ENCODE data around the gene SGCE. TPM values are rescaled to one million over a fixed set of nuclear protein-coding genes. Genes with fewer than 3 reads are reported as not detected.

SGCE gene
- total and polyA plus RNA-seq, 3 experiments from 2014 or later, result 0.70 to 2.2 (median 0.82) TPM

DNA sequence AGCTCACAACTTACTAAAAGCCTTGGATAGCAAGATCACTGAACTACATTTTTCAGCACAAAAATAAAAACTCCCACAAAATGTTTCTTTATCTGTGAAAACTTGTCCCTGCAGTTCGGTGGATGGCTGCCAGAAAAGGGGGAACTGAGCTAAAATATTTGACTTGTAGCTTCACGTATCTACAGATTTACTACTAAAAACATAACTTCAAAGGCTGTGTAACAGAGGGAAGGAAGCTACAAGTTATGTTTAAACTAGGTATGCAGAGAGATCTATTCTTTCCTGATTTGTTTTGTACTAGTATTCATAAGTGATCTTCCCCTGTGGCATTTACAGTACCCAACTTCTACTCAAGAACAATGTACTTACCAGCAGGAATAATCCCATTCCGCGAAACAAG, 25.1 kb downstream of the SGCE start:
- Mint-ChIP-seq H3K4me3 (no peak overlapping the region), H3K27ac (no peak overlapping the region), H3K27me3 (peaks cover 0 to 13% of the 10 kb centered on the region in 2 donors), H3K9me3 (no peaks in the 10 kb centered on the region), H3K4me1 (no peaks in the 10 kb centered on the region), H3K36me3 (no peaks in the 10 kb centered on the region)
- DNase-seq, result no peak
- Histone ChIP-seq H3K4me3 (ENCODE audit: low read length) (no peak overlapping the region), H3K4me1 (ENCODE audit: insufficient read depth, low read length) (no peaks in the 10 kb centered on the region), H3K36me3 (ENCODE audit: insufficient read depth, low read length) (no peaks in the 10 kb centered on the region), H3K27ac (ENCODE audit: low read depth, low read length) (no peak overlapping the region), H3K9me3 (ENCODE audit: low read length) (no peaks in the 10 kb centered on the region), H3K27me3 (ENCODE audit: insufficient read depth, low read length, poor library complexity, severe bottlenecking) (no peaks in the 10 kb centered on the region)
- POLR2A ChIA-PET, result no interaction called here
- CTCF ChIA-PET, result no interaction called here

DNA sequence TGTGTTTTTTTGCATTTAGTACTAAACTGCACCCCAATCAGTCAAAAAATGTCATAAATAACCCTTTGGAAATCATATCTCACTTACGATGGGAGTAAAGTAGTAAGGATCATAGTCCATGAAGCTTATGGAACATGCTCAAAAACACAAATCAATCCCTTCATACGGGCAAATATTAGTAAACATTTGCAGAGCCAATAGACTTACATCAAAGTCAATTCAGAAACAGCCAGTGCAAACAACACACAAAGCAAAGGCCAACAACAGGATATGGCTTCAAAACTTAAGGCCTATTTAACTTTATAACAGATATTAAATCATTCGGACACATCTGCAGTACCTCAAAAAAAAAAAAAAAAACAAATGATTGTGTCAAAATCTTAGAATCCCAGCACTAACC, 32.1 kb downstream of the SGCE start:
- Histone ChIP-seq H3K9me3 (ENCODE audit: low read length) (no peaks in the 10 kb centered on the region), H3K36me3 (ENCODE audit: insufficient read depth, low read length) (no peaks in the 10 kb centered on the region), H3K4me3 (ENCODE audit: low read length) (no peak overlapping the region), H3K4me1 (ENCODE audit: insufficient read depth, low read length) (no peaks in the 10 kb centered on the region), H3K27me3 (ENCODE audit: insufficient read depth, low read length, poor library complexity, severe bottlenecking) (no peaks in the 10 kb centered on the region), H3K27ac (ENCODE audit: low read depth, low read length) (no peak overlapping the region)
- no peaks in the 10 kb centered on the region for H3K9me3 Mint-ChIP-seq
- DNase-seq, result no peak
- CTCF ChIA-PET, result no interaction called here
- H3K4me1 Mint-ChIP-seq, result peaks cover 4 to 8% (median 5%) of the 10 kb centered on the region in 3 donors
- H3K27me3 Mint-ChIP-seq, result no peaks in the 10 kb centered on the region
- no peak overlapping the region for H3K4me3 Mint-ChIP-seq
- H3K27ac Mint-ChIP-seq, result no peak overlapping the region
- H3K36me3 Mint-ChIP-seq, result no peaks in the 10 kb centered on the region
- POLR2A ChIA-PET, result no interaction called here

DNA sequence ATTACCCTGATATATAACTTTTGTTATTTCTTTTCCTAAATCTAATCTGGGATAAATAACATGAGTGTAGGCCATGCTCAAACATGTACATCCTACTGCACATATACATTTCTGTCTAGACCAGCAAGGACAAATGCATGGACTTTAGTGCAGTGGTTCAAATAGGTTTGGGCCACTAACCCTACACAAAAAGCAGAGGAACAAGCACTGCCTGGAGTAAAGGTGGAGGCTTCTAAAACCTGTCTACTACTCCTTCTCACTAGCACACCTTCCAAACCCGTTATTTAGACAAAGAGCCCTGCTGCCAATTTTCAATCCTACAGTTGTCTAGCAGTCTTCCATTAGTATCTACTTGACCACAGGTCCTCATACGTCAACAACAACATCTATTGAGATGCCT, 34.8 kb downstream of the SGCE start:
- no peaks in the 10 kb centered on the region for H3K27me3 ChIP-seq (ENCODE audit: insufficient read depth, low read length, poor library complexity, severe bottlenecking)
- H3K36me3 ChIP-seq (ENCODE audit: insufficient read depth, low read length), result no peaks in the 10 kb centered on the region
- no peaks in the 10 kb centered on the region for H3K36me3 Mint-ChIP-seq
- H3K9me3 ChIP-seq (ENCODE audit: low read length), result no peaks in the 10 kb centered on the region
- no peak overlapping the region for H3K4me3 Mint-ChIP-seq
- H3K27ac Mint-ChIP-seq, result no peak overlapping the region
- no peak overlapping the region for H3K27ac ChIP-seq (ENCODE audit: low read depth, low read length)
- no peaks in the 10 kb centered on the region for H3K27me3 Mint-ChIP-seq
- CTCF ChIA-PET, result no interaction called here
- no peaks in the 10 kb centered on the region for H3K9me3 Mint-ChIP-seq
- no peaks in the 10 kb centered on the region for H3K4me1 ChIP-seq (ENCODE audit: insufficient read depth, low read length)
- DNase-seq, result no peak
- POLR2A ChIA-PET, result no interaction called here
- H3K4me3 ChIP-seq (ENCODE audit: low read length), result no peak overlapping the region
- peaks cover 4 to 8% (median 5%) of the 10 kb centered on the region in 3 donors for H3K4me1 Mint-ChIP-seq

DNA sequence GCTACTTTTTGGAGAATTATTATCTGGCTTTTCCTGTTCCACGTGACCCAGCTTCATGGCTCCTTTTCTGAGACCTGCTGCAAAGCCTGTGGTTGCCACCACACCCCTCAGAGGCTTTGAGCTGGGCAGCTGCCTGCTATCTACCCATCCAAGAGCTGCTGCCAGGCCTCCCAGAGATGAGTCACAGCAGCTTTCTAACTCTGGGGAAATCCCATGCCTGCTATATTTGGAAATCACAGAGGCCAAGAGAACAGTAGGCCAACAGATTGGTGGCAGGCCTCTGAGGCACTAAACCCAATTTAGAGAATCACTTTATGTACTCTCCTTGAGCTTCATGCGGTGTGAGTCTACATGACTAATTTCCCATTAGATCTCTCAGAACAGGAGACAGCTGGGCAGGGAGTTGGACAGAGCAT, 35.2 kb downstream of the SGCE start:
- DNase-seq, result peak in 1 of 5 donors; percentile 43
- Histone ChIP-seq H3K9me3 (ENCODE audit: low read length) (no peaks in the 10 kb centered on the region), H3K27me3 (ENCODE audit: insufficient read depth, low read length, poor library complexity, severe bottlenecking) (no peaks in the 10 kb centered on the region), H3K27ac (ENCODE audit: low read depth, low read length) (no peak overlapping the region), H3K4me3 (ENCODE audit: low read length) (no peak overlapping the region), H3K4me1 (ENCODE audit: insufficient read depth, low read length) (no peaks in the 10 kb centered on the region), H3K36me3 (ENCODE audit: insufficient read depth, low read length) (no peaks in the 10 kb centered on the region)
- CTCF ChIA-PET, result no interaction called here
- Mint-ChIP-seq H3K9me3 (no peaks in the 10 kb centered on the region), H3K4me1 (peaks cover 4 to 8% (median 5%) of the 10 kb centered on the region in 3 donors), H3K4me3 (no peak overlapping the region), H3K27ac (no peak overlapping the region), H3K36me3 (no peaks in the 10 kb centered on the region), H3K27me3 (peaks cover 0 to under 1% of the 10 kb centered on the region in 2 donors)
- POLR2A ChIA-PET, result no interaction called here

DNA sequence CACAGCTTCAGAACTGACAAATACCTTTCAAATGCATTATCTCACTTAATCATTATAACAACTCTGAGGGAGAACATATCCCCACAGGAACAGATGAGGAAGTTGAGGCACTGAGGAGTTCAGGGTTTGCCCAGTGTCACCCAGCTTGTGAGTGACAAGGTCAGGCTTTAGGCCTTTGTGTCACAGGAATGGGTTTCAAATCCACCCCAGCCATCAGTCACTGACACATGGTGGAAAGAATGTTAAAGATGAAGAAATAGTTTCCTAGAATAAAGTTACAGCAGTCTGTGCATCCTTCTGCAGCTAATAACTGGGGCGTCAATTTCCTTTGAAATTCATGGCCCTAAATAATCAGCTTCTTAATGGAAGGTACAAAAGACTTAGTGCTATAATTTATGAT, 37.8 kb downstream of the SGCE start:
- Histone ChIP-seq H3K27ac (ENCODE audit: low read depth, low read length) (no peak overlapping the region), H3K9me3 (ENCODE audit: low read length) (no peaks in the 10 kb centered on the region), H3K4me1 (ENCODE audit: insufficient read depth, low read length) (no peaks in the 10 kb centered on the region), H3K36me3 (ENCODE audit: insufficient read depth, low read length) (no peaks in the 10 kb centered on the region), H3K4me3 (ENCODE audit: low read length) (no peak overlapping the region), H3K27me3 (ENCODE audit: insufficient read depth, low read length, poor library complexity, severe bottlenecking) (no peaks in the 10 kb centered on the region)
- Mint-ChIP-seq H3K27ac (no peak overlapping the region), H3K36me3 (no peaks in the 10 kb centered on the region), H3K9me3 (no peaks in the 10 kb centered on the region), H3K27me3 (peaks cover 2 to 6% of the 10 kb centered on the region in 2 donors), H3K4me1 (peaks cover 4 to 8% (median 5%) of the 10 kb centered on the region in 3 donors), H3K4me3 (no peak overlapping the region)
- DNase-seq, result no peak
- POLR2A ChIA-PET, result no interaction called here
- CTCF ChIA-PET, result no interaction called here

DNA sequence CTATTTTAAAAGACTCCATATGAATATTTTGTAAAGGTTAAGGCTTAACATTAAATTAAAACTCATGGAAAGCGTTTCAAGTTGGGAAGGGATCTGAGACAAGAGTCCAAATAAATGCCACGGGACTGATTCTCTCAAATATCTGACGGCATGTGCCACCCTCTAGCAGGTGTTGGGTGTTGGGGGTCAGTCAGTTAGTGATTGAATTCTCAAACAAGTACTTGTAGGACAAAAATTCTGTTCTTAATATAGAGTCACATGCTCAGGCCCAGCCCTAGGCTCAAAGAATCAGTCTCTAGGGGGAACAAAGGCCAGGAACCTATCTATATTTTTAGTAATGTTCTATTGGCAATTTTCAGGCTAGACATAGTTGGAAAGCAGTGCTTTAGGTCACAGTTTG, 39.1 kb downstream of the SGCE start:
- Mint-ChIP-seq H3K9me3 (no peaks in the 10 kb centered on the region), H3K36me3 (no peaks in the 10 kb centered on the region), H3K4me3 (no peak overlapping the region), H3K27ac (no peak overlapping the region), H3K27me3 (peaks cover 4 to 6% of the 10 kb centered on the region in 2 donors), H3K4me1 (peaks cover 4 to 8% (median 5%) of the 10 kb centered on the region in 3 donors)
- Histone ChIP-seq H3K27me3 (ENCODE audit: insufficient read depth, low read length, poor library complexity, severe bottlenecking) (no peaks in the 10 kb centered on the region), H3K27ac (ENCODE audit: low read depth, low read length) (no peak overlapping the region), H3K4me1 (ENCODE audit: insufficient read depth, low read length) (no peaks in the 10 kb centered on the region), H3K9me3 (ENCODE audit: low read length) (no peaks in the 10 kb centered on the region), H3K36me3 (ENCODE audit: insufficient read depth, low read length) (no peaks in the 10 kb centered on the region), H3K4me3 (ENCODE audit: low read length) (no peak overlapping the region)
- no peak for DNase-seq
- ChIA-PET CTCF (no interaction called here), POLR2A (no interaction called here)

DNA sequence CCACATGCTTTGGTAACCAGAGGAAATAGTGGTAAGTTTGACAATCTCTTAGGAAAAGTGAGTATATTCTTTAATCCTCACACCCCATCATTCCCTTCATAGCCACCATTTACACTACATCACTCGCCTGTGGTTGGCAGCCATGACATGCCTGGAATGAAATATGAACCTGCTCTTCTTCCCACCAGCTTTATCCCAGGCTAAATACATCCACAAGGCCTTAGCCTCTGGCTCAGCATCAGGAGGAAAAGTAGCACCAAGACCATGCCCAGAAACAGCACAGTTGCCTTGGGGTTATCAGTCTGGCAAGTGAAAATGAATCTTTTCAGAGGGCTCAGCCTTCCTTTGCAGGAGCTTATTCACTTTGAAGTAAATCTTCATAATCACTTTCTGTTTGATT, 40.3 kb downstream of the SGCE start:
- ChIA-PET POLR2A (no interaction called here), CTCF (no interaction called here)
- no peak overlapping the region for H3K4me3 ChIP-seq (ENCODE audit: low read length)
- Mint-ChIP-seq H3K9me3 (no peaks in the 10 kb centered on the region), H3K27me3 (peaks cover 4 to 6% of the 10 kb centered on the region in 2 donors), H3K4me1 (peaks cover 1 to 2% (median 1%) of the 10 kb centered on the region in 3 donors), H3K4me3 (no peak overlapping the region), H3K36me3 (no peaks in the 10 kb centered on the region), H3K27ac (no peak overlapping the region)
- H3K27ac ChIP-seq (ENCODE audit: low read depth, low read length), result no peak overlapping the region
- no peaks in the 10 kb centered on the region for H3K4me1 ChIP-seq (ENCODE audit: insufficient read depth, low read length)
- H3K9me3 ChIP-seq (ENCODE audit: low read length), result no peaks in the 10 kb centered on the region
- H3K27me3 ChIP-seq (ENCODE audit: insufficient read depth, low read length, poor library complexity, severe bottlenecking), result no peaks in the 10 kb centered on the region
- H3K36me3 ChIP-seq (ENCODE audit: insufficient read depth, low read length), result no peaks in the 10 kb centered on the region
- DNase-seq, result no peak

DNA sequence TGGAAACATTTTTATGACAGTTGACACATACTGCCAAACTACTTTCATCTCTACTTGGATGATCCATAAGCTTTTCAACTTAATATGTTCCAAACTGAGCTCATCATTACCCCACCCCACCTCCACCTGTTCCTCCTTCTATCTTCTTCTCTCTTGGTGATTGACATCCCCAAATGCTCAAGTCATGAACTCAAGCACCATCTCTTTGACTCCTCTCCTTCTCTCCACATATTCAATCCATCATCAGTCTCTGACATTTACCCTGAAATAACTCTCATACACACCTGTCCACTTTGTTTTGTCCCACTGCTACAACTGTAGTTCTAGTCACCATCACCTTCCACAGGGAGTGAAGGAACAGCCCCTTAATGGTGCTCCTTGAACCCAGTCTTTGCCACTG, 43.3 kb downstream of the SGCE start:
- no peaks in the 10 kb centered on the region for H3K9me3 ChIP-seq (ENCODE audit: low read length)
- H3K9me3 Mint-ChIP-seq, result peaks cover 0 to 22% (median 8%) of the 10 kb centered on the region in 5 donors
- H3K27me3 Mint-ChIP-seq, result peaks cover 4 to 13% of the 10 kb centered on the region in 2 donors
- no peaks in the 10 kb centered on the region for H3K36me3 Mint-ChIP-seq
- H3K4me3 Mint-ChIP-seq, result no peak overlapping the region
- CTCF ChIA-PET, result no interaction called here
- POLR2A ChIA-PET, result no interaction called here
- no peak overlapping the region for H3K27ac Mint-ChIP-seq
- no peak for DNase-seq
- no peak overlapping the region for H3K27ac ChIP-seq (ENCODE audit: low read depth, low read length)
- H3K4me1 Mint-ChIP-seq, result no peaks in the 10 kb centered on the region
- H3K4me1 ChIP-seq (ENCODE audit: insufficient read depth, low read length), result no peaks in the 10 kb centered on the region
- H3K36me3 ChIP-seq (ENCODE audit: insufficient read depth, low read length), result no peaks in the 10 kb centered on the region
- H3K4me3 ChIP-seq (ENCODE audit: low read length), result no peak overlapping the region
- H3K27me3 ChIP-seq (ENCODE audit: insufficient read depth, low read length, poor library complexity, severe bottlenecking), result no peaks in the 10 kb centered on the region

DNA sequence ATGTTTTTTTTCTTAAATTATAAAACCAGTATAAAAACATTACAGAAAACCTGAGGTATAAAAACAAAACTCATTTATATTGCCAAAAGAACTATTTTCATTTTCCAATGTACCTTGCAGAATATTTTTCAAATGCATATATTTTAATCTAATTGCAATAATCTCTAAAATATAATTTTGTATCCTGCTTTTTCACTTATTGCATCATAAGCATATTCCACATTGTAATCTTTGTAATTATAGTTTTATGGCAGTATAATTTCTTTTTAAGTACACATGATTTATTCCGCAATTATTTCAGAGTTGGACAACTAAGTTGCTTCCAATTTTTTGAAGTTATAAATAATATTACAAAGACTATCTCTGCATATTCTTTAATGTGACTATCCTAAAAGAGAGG, 43.7 kb downstream of the SGCE start:
- Mint-ChIP-seq H3K27ac (no peak overlapping the region), H3K4me3 (no peak overlapping the region), H3K9me3 (peaks cover 0 to 26% (median 8%) of the 10 kb centered on the region in 5 donors), H3K4me1 (no peaks in the 10 kb centered on the region), H3K36me3 (no peaks in the 10 kb centered on the region), H3K27me3 (peaks cover 4 to 13% of the 10 kb centered on the region in 2 donors)
- no peaks in the 10 kb centered on the region for H3K27me3 ChIP-seq (ENCODE audit: insufficient read depth, low read length, poor library complexity, severe bottlenecking)
- ChIA-PET POLR2A (no interaction called here), CTCF (no interaction called here)
- H3K4me1 ChIP-seq (ENCODE audit: insufficient read depth, low read length), result no peaks in the 10 kb centered on the region
- no peak overlapping the region for H3K27ac ChIP-seq (ENCODE audit: low read depth, low read length)
- no peak overlapping the region for H3K4me3 ChIP-seq (ENCODE audit: low read length)
- H3K36me3 ChIP-seq (ENCODE audit: insufficient read depth, low read length), result no peaks in the 10 kb centered on the region
- no peaks in the 10 kb centered on the region for H3K9me3 ChIP-seq (ENCODE audit: low read length)
- DNase-seq, result no peak
